Karpas-422 (cell line): ENCODE measurements around the gene SLC12A8. TPM values are rescaled to one million over a fixed set of nuclear protein-coding genes. Genes with fewer than 3 reads are reported as not detected.

Source experiments
- DNase-seq: peaks from one replicate; pipeline ENCODE4 v3.0.0-alpha.2; 2015
- H2AFZ ChIP-seq: fragments of 200-600 bp; sonication (generic); 2 replicates; pipeline ENCODE4 v1.6.1; 2014; ENCODE audit warnings: antibody characterized with exemption, low read length, mixed read lengths
- H3K27ac ChIP-seq: fragments of 200-600 bp; sonication (generic); 2 replicates; pipeline ENCODE4 v1.5.1; 2014; ENCODE audit warnings: mild to moderate bottlenecking, low read length, moderate library complexity
- H3K27me3 ChIP-seq: fragments of 200-600 bp; sonication (generic); 2 replicates; pipeline ENCODE4 v1.6.1; 2014; ENCODE audit warnings: low read length, mixed read lengths
- H3K36me3 ChIP-seq: fragments of 200-600 bp; sonication (generic); 2 replicates; pipeline ENCODE4 v1.6.1; 2014; ENCODE audit warnings: low read length, mixed read lengths; ENCODE audit not compliant: insufficient read depth
- H3K4me1 ChIP-seq: fragments of 200-600 bp; sonication (generic); 2 replicates; pipeline ENCODE4 v1.6.1; 2014; ENCODE audit warnings: mild to moderate bottlenecking, low read length, mixed read lengths
- H3K4me2 ChIP-seq: fragments of 200-600 bp; sonication (generic); 2 replicates; pipeline ENCODE4 v1.6.1; 2014; ENCODE audit warnings: low read length, low read depth, mild to moderate bottlenecking; ENCODE audit not compliant: poor library complexity, severe bottlenecking
- H3K4me3 ChIP-seq: fragments of 200-600 bp; sonication (generic); 2 replicates; pipeline ENCODE4 v1.5.1; 2014; ENCODE audit warnings: mild to moderate bottlenecking, antibody characterized with exemption, low read length, mixed read lengths
- H3K79me2 ChIP-seq: fragments of 200-600 bp; sonication (generic); 2 replicates; pipeline ENCODE4 v1.6.1; 2014; ENCODE audit warnings: mild to moderate bottlenecking, low read length, mixed read lengths
- H3K9ac ChIP-seq: fragments of 200-600 bp; sonication (generic); 2 replicates; pipeline ENCODE4 v1.6.0; 2014; ENCODE audit warnings: low read length
- H3K9me2 ChIP-seq: fragments of 200-600 bp; sonication (generic), shearing (Covaris generic); replicated peaks from 2 replicates; pipeline ENCODE4 v1.6.0; 2014; ENCODE audit warnings: mild to moderate bottlenecking, low read length, moderate library complexity; ENCODE audit not compliant: insufficient read depth
- H3K9me3 ChIP-seq: fragments of 300-700, 200-600 bp; sonication (generic); 2 replicates; pipeline ENCODE4 v1.6.1; 2014; ENCODE audit warnings: low read length, mixed read lengths
- H4K20me1 ChIP-seq: fragments of 200-600 bp; sonication (generic); 2 replicates; pipeline ENCODE4 v1.6.1; 2014; ENCODE audit warnings: mild to moderate bottlenecking, antibody characterized with exemption, low read length, low read depth; ENCODE audit not compliant: insufficient read depth
- total RNA-seq: library from RNA; depleted of rRNA; stranded (reverse); fragments of >200 nt; shearing (Covaris generic); gene quantifications from 2 replicates; pipeline ENCODE4 v1.2.3, GENCODE V29; 2014; ENCODE audit warnings: low replicate concordance

The SLC12A8 gene
- total RNA-seq, 1 experiment from 2014 or later = 156 TPM

GRCh38 chr3:125105116-125105515 lies 107.4 kb downstream of the SLC12A8 start:
- Histone ChIP-seq H4K20me1 (no peaks in the 10 kb centered on the region), H3K27me3 (no peaks in the 10 kb centered on the region), H3K36me3 (peaks cover 53% of the 10 kb centered on the region), H3K4me1 (peaks cover 69% of the 10 kb centered on the region), H3K79me2 (peaks cover 66% of the 10 kb centered on the region), H3K4me3 (peak overlapping the region; percentile 41), H3K4me2 (peak overlapping the region; percentile 47), H3K9me3 (no peaks in the 10 kb centered on the region), H3K9me2 (no peaks in the 10 kb centered on the region), H2AFZ (no peak overlapping the region), H3K27ac (peak overlapping the region; percentile 96), H3K9ac (peak overlapping the region; percentile 1; the same call in 1 of the 2 replicates)
- DNase-seq = no peak

- Histone ChIP-seq H3K9me2 (no peaks in the 10 kb centered on the region), H3K27ac (peak overlapping the region; percentile 96), H3K4me2 (peak overlapping the region; percentile 47), H3K4me1 (peaks cover 65% of the 10 kb centered on the region), H3K79me2 (peaks cover 71% of the 10 kb centered on the region), H3K9ac (peak overlapping the region; percentile 1; the same call in 1 of the 2 replicates), H4K20me1 (no peaks in the 10 kb centered on the region), H3K36me3 (peaks cover 58% of the 10 kb centered on the region), H3K27me3 (no peaks in the 10 kb centered on the region), H3K9me3 (peaks cover 3% of the 10 kb centered on the region; the same call in 1 of the 2 replicates), H3K4me3 (peak overlapping the region; percentile 41), H2AFZ (no peak overlapping the region)
- peak; percentile 42 for DNase-seq
These were observed 107.9 kb downstream of the SLC12A8 start for GRCh38 chr3:125104639-125105038.

DNA sequence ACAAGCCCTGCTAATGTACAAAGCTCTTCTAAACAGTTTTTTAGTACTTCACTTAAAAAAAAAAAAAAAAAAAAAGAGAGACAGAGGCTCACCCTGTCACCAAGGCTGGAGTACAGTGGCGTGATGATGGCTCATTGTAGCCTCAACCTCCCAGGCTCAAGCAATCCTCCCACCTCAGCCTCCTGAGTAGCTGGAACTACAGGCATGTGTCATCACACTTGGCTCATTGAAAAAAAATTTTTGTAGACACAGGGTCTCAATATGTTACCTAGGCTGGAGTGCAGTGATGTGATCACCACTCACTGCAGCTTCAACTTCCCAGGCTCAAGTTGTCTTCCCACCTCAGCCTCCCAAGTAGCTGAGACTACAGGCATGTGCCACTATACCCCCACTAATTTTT lies 109.1 kb downstream of the SLC12A8 start:
- Histone ChIP-seq H3K4me2 (no peak overlapping the region), H4K20me1 (no peaks in the 10 kb centered on the region), H3K9me3 (peaks cover 3% of the 10 kb centered on the region; the same call in 1 of the 2 replicates), H3K36me3 (peaks cover 68% of the 10 kb centered on the region), H3K79me2 (peaks cover 82% of the 10 kb centered on the region), H3K27me3 (no peaks in the 10 kb centered on the region), H3K4me1 (peaks cover 61% of the 10 kb centered on the region), H2AFZ (no peak overlapping the region), H3K9ac (no peak overlapping the region), H3K9me2 (no peaks in the 10 kb centered on the region), H3K27ac (peak overlapping the region; percentile 96), H3K4me3 (no peak overlapping the region)
- no peak for DNase-seq

GRCh38 chr3:125102470-125102869 lies 110.1 kb downstream of the SLC12A8 start:
- no peaks in the 10 kb centered on the region for H3K27me3 ChIP-seq
- H3K27ac ChIP-seq = peak overlapping the region; percentile 96; the same call in 1 of the 2 replicates
- no peak overlapping the region for H3K9ac ChIP-seq
- H2AFZ ChIP-seq = no peak overlapping the region
- H3K4me3 ChIP-seq = no peak overlapping the region
- peaks cover 3% of the 10 kb centered on the region; the same call in 1 of the 2 replicates for H3K9me3 ChIP-seq
- H3K79me2 ChIP-seq = peaks cover 89% of the 10 kb centered on the region
- H3K4me1 ChIP-seq = peaks cover 60% of the 10 kb centered on the region
- H3K4me2 ChIP-seq = no peak overlapping the region
- no peaks in the 10 kb centered on the region for H3K9me2 ChIP-seq
- no peak for DNase-seq
- no peaks in the 10 kb centered on the region for H4K20me1 ChIP-seq
- H3K36me3 ChIP-seq = peaks cover 76% of the 10 kb centered on the region

DNA sequence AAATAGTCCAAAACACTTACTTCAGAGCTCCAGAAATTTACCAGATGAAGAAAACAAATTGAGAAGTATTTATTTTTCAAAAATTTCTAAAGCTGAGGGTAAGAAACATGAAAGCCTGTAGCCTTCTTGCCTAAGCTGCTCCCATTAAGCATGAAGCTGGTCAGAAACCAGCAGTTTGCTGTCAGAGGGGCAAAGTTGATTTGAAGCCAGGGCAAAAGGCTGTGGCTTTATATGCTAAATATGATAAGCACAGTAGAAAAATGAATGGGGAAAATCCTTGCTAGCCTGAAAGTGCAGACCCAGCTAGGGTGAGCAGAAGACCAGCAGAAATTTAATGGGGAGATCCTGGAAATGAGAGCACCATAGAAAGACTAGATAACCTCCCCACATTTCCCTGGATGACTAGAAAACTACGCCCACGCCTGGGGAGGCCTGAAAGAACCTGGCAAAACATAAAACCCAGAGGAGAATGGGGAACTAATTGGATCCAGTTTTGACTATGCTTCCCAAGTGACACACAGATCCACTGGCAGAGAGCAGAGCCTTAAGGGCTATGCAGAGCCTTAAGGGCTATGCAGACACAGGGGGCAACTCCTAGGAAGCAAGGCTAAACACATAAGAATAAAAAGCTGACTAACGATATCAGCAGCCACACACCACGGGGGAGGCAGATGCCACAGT lies 113.8 kb downstream of the SLC12A8 start:
- DNase-seq = no peak
- peak overlapping the region; percentile 18 for H3K4me2 ChIP-seq
- H3K36me3 ChIP-seq = peaks cover 82% of the 10 kb centered on the region
- peaks cover 56% of the 10 kb centered on the region for H3K4me1 ChIP-seq
- H4K20me1 ChIP-seq = no peaks in the 10 kb centered on the region
- no peak overlapping the region for H3K4me3 ChIP-seq
- no peak overlapping the region for H2AFZ ChIP-seq
- H3K9me2 ChIP-seq = no peaks in the 10 kb centered on the region
- peaks cover 88% of the 10 kb centered on the region for H3K79me2 ChIP-seq
- H3K9me3 ChIP-seq = peaks cover 3% of the 10 kb centered on the region; the same call in 1 of the 2 replicates
- H3K9ac ChIP-seq = no peak overlapping the region
- peak overlapping the region; percentile 55 for H3K27ac ChIP-seq
- H3K27me3 ChIP-seq = no peaks in the 10 kb centered on the region

DNA sequence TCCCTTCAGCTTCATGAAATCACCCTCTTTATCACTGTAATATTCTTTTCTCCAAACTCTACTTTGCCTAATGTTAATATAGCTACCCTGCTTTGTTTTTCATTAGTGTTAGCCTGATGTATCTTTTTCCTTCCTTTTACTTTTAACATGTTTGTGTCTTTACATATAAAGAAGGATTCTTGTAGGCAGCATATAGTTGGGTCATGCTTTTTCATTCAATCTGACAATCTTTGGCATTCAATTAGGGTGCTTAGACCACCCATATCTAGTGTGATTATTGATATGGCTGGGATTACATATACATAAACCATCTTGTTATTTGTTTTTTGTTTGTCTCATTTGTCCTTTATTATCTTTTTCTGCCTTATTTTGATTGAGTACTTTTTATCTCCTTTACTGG lies 121.9 kb downstream of the SLC12A8 start:
- no peaks in the 10 kb centered on the region for H4K20me1 ChIP-seq
- no peak for DNase-seq
- H3K9me3 ChIP-seq = no peaks in the 10 kb centered on the region
- H3K9ac ChIP-seq = no peak overlapping the region
- no peaks in the 10 kb centered on the region for H3K27me3 ChIP-seq
- H3K36me3 ChIP-seq = peaks cover 92% of the 10 kb centered on the region
- peaks cover 66% of the 10 kb centered on the region for H3K79me2 ChIP-seq
- no peak overlapping the region for H3K4me2 ChIP-seq
- H3K9me2 ChIP-seq = no peaks in the 10 kb centered on the region
- H3K27ac ChIP-seq = peak overlapping the region; percentile 34
- peaks cover 50% of the 10 kb centered on the region for H3K4me1 ChIP-seq
- H3K4me3 ChIP-seq = no peak overlapping the region
- no peak overlapping the region for H2AFZ ChIP-seq

DNA sequence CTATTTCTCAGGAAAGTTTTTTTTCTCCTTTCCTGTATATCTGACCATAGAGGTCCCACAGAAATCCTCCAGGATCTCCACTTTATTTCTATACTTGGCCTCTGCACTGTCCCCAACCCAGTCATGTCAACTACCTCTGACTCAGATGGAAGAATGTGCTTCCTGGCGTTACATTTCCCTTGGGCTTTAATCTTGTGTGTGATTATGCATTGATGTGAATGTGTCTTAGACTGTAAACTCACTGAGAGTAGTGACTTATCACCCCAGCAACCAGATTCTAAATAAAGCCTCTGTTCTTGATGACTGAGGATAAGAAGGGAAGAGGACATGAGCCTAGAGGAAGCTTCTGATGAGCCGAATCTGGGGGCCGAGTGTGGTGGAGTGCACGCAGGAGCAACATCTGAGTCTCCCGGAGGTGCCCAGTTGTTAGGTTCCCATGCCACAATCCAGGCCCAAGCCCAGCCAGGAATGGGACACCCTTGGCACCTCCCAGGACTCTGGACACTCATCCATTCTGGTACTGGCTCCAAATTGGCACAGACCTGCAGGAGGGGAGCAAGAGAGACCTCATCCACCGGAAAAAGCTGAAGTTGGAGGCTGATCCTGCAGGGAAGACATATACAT lies 124.7 kb downstream of the SLC12A8 start:
- no peak overlapping the region for H3K9ac ChIP-seq
- H3K79me2 ChIP-seq = peaks cover 38% of the 10 kb centered on the region
- H3K27ac ChIP-seq = 0 out of 2 replicates have a peak overlapping the region, but pooled peaks have one; percentile 0
- no peak overlapping the region for H2AFZ ChIP-seq
- no peaks in the 10 kb centered on the region for H3K9me3 ChIP-seq
- H3K9me2 ChIP-seq = no peaks in the 10 kb centered on the region
- H4K20me1 ChIP-seq = no peaks in the 10 kb centered on the region
- no peak overlapping the region for H3K4me2 ChIP-seq
- DNase-seq = no peak
- no peaks in the 10 kb centered on the region for H3K27me3 ChIP-seq
- H3K36me3 ChIP-seq = peaks cover 70% of the 10 kb centered on the region
- peaks cover 28% of the 10 kb centered on the region for H3K4me1 ChIP-seq
- H3K4me3 ChIP-seq = no peak overlapping the region

GRCh38 chr3:125085166-125085565 lies 127.4 kb downstream of the SLC12A8 start:
- Histone ChIP-seq H3K4me3 (no peak overlapping the region), H3K27me3 (no peaks in the 10 kb centered on the region), H3K4me2 (no peak overlapping the region), H3K27ac (peak overlapping the region; percentile 32; the same call in 1 of the 2 replicates), H3K4me1 (peaks cover 20% of the 10 kb centered on the region), H3K9me2 (no peaks in the 10 kb centered on the region), H3K9me3 (no peaks in the 10 kb centered on the region), H2AFZ (no peak overlapping the region), H3K9ac (no peak overlapping the region), H3K36me3 (peaks cover 49% of the 10 kb centered on the region), H4K20me1 (no peaks in the 10 kb centered on the region), H3K79me2 (peaks cover 14% of the 10 kb centered on the region)
- no peak for DNase-seq
